Spleen (tissue), 11 donors: ENCODE data around the gene STK38. TPM values are rescaled to one million over a fixed set of nuclear protein-coding genes. Genes with fewer than 3 reads are reported as not detected.

Source experiments
- DNase-seq: peaks from one replicate; pipeline ENCODE4 v3.0.0-alpha.2; 2020
- H3K27ac ChIP-seq, 8 donors: fragments of 200-600 bp; sonication (generic) in 7 of 8; 1 replicate in 4 of 8; 2 replicates in 4 of 8; pipeline versions ENCODE4 v1.5.0 to v1.8.0; 2016 to 2021; ENCODE audit warnings: inconsistent platforms in 4 of 8, mild to moderate bottlenecking in 4 of 8, moderate library complexity in 1 of 8
- H3K27me3 ChIP-seq, 7 donors: fragments of 200-600 bp; sonication (generic) in 6 of 7; replicated peaks in 1 of 7; 1 replicate in 4 of 7; 2 replicates in 3 of 7; pipeline versions ENCODE4 v1.5.0 to v1.8.0; 2016 to 2021; ENCODE audit warnings: inconsistent platforms in 3 of 7, mild to moderate bottlenecking in 1 of 7
- H3K36me3 ChIP-seq, 6 donors: fragments of 200-600 bp; sonication (generic) in 5 of 6; 1 replicate in 4 of 6; 2 replicates in 2 of 6; pipeline versions ENCODE4 v1.5.0 to v1.8.0; 2016 to 2021; ENCODE audit warnings: inconsistent platforms in 2 of 6
- H3K4me1 ChIP-seq, 6 donors: fragments of 200-600 bp; sonication (generic) in 5 of 6; 1 replicate in 3 of 6; 2 replicates in 3 of 6; pipeline versions ENCODE4 v1.5.0 to v1.8.0; 2016 to 2021; ENCODE audit warnings: inconsistent platforms in 3 of 6
- H3K4me3 ChIP-seq, 8 donors: fragments of 200-600 bp; sonication (generic) in 7 of 8; 1 replicate in 4 of 8; 2 replicates in 4 of 8; pipeline versions ENCODE4 v1.5.0 to v1.8.0; 2016 to 2021; ENCODE audit warnings: inconsistent platforms in 4 of 8, mild to moderate bottlenecking in 4 of 8, moderate library complexity in 2 of 8
- H3K9me3 ChIP-seq, 8 donors: fragments of 200-600 bp; sonication (generic) in 7 of 8; 1 replicate in 4 of 8; 2 replicates in 4 of 8; pipeline versions ENCODE4 v1.5.0 to v1.8.0; 2016 to 2021; ENCODE audit warnings: inconsistent platforms in 4 of 8
- CTCF ChIP-seq, 11 experiments: fragments of 200-600 bp in 7 of 11; fragments of 450-650 bp in 4 of 11; sonication (generic) in 4 of 11; IDR thresholded peaks in 8 of 11; conservative IDR thresholded peaks in 3 of 11; 1 replicate in 7 of 11; 2 replicates in 4 of 11; pipeline versions ENCODE4 v1.4.0 to v1.8.0; 2016 to 2021; ENCODE audit warnings: antibody characterized with exemption in 11 of 11, inconsistent platforms in 4 of 11, mild to moderate bottlenecking in 1 of 11
- POLR2A ChIP-seq, 3 donors: fragments of 450-650 bp; IDR thresholded peaks; one replicate each; pipeline ENCODE4 v1.5.1; 2017; ENCODE audit warnings: antibody characterized with exemption in 3 of 3, mild to moderate bottlenecking in 1 of 3
- POLR2AphosphoS5 ChIP-seq, 3 donors: sonication (generic); formaldehyde crosslinking; IDR thresholded peaks; one replicate each; pipeline ENCODE4 v1.5.1; 2017; ENCODE audit warnings: antibody characterized with exemption in 3 of 3
- WGBS, 5 donors: extraction: QIAGEN DNeasy Blood & Tissue Kit in 3 of 5; methylation state at CpG; one replicate each; pipeline versions ENCODE4 v1.1.5 to v1.1.7; 2013 to 2018; 5-methylcytosine and 5-hydroxymethylcytosine counted together
- intact Hi-C: fragments of 100-400 bp; cut with DNase I; formaldehyde crosslinking; loops from one replicate; pipeline ENCODE4 v1.15.0; 2023; ENCODE audit warnings: low total_unique reads
- polyA plus RNA-seq, 3 donors: library from polyadenylated mRNA; stranded (reverse); fragments of 200-250 nt; gene quantifications; one replicate each; pipeline ENCODE4 v1.2.1, GENCODE V29; 2013
- total RNA-seq, 7 donors: library from RNA; depleted of rRNA in 3 of 7; stranded (reverse); fragments of >200 nt in 3 of 7; fragmentation: NEBNext Ultra II Directional in 4 of 7; extraction: Animal tissue kit (Norgen Biotek cat#: 25700) in 4 of 7; gene quantifications; one replicate each; pipeline versions ENCODE4 v1.1.0 to v1.2.1, GENCODE V29; 2016 to 2021
- donor health status: healthy with polysubstance abuse.
- donor health status: DM: no; HTN: no; CAD: no; lungs with moderate emphysema.
- donor health status: DM: no; HTN: no; CAD: no.
- donor health status: Bipolar disorder and iron deficiency.
- donor health status: healthy.
- donor health status: DM: no; HTN: no; CAD: no.
- donor health status: DM: yes; HTN: yes; CAD: no.

STK38 gene
- total and polyA plus RNA-seq, 10 donors, result 16.4 to 51.8 (median 34.0) TPM

- intact Hi-C loops, result no loop called here
- no peak for DNase-seq
- peaks cover 0 to 4% (median 0%) of the 10 kb centered on the region in 6 donors for H3K4me1 ChIP-seq
- H3K36me3 ChIP-seq, result no peaks in the 10 kb centered on the region
- H3K4me3 ChIP-seq, result no peak overlapping the region
- TF ChIP-seq POLR2A (IDR thresholded peaks at IDR 0.05) (no peak), POLR2AphosphoS5 (IDR thresholded peaks at IDR 0.05) (no peak), CTCF (IDR thresholded peaks at IDR 0.05 in 8 of 11, conservative IDR thresholded peaks at IDR 0.05 in 3 of 11) (no peak)
- H3K9me3 ChIP-seq, result peaks cover 0 to 6% (median 3%) of the 10 kb centered on the region in 8 donors
- H3K27ac ChIP-seq, result no peak overlapping the region
- no peaks in the 10 kb centered on the region for H3K27me3 ChIP-seq
- WGBS, 5 donors, result 78 to 90% (median 84%) methylated on average over 8 of the region's 8 CpGs
Observed at GRCh38 chr6:36566418-36566905, 19.2 kb upstream of the STK38 start.

GRCh38 chr6:36563928-36564284, 16.6 kb upstream of the STK38 start:
- Histone ChIP-seq H3K27ac (no peak overlapping the region), H3K4me1 (peaks cover 0 to 6% (median 3%) of the 10 kb centered on the region in 6 donors), H3K4me3 (no peak overlapping the region), H3K9me3 (no peaks in the 10 kb centered on the region), H3K27me3 (no peaks in the 10 kb centered on the region), H3K36me3 (no peaks in the 10 kb centered on the region)
- WGBS, 5 donors, result 83 to 97% (median 90%) methylated on average over 4 of the region's 4 CpGs
- TF ChIP-seq POLR2A (IDR thresholded peaks at IDR 0.05), result no peak
- no peak for TF ChIP-seq CTCF (IDR thresholded peaks at IDR 0.05 in 8 of 11, conservative IDR thresholded peaks at IDR 0.05 in 3 of 11)
- no peak for TF ChIP-seq POLR2AphosphoS5 (IDR thresholded peaks at IDR 0.05)
- intact Hi-C loops, result no loop called here
- no peak for DNase-seq

- no peaks in the 10 kb centered on the region for H3K9me3 ChIP-seq
- TF ChIP-seq POLR2AphosphoS5 (IDR thresholded peaks at IDR 0.05) (no peak), CTCF (IDR thresholded peaks at IDR 0.05 in 8 of 11, conservative IDR thresholded peaks at IDR 0.05 in 3 of 11) (no peak), POLR2A (IDR thresholded peaks at IDR 0.05) (no peak)
- H3K27me3 ChIP-seq, result no peaks in the 10 kb centered on the region
- DNase-seq, result no peak
- WGBS, 5 donors, result 53 to 64% (median 59%) methylated on average over 3 of the region's 3 CpGs
- peaks cover 0 to 11% (median 5%) of the 10 kb centered on the region in 6 donors for H3K4me1 ChIP-seq
- no peak overlapping the region for H3K4me3 ChIP-seq
- H3K27ac ChIP-seq, result no peak overlapping the region
- intact Hi-C loops, result no loop called here
- no peaks in the 10 kb centered on the region for H3K36me3 ChIP-seq
Observed at GRCh38 chr6:36563237-36563927, 16.1 kb upstream of the STK38 start.

- no peaks in the 10 kb centered on the region for H3K36me3 ChIP-seq
- H3K27me3 ChIP-seq, result no peaks in the 10 kb centered on the region
- no peak for DNase-seq
- peaks cover 0 to 32% (median 12%) of the 10 kb centered on the region in 6 donors for H3K4me1 ChIP-seq
- no peaks in the 10 kb centered on the region for H3K9me3 ChIP-seq
- intact Hi-C loops, result no loop called here
- H3K27ac ChIP-seq, result no peak overlapping the region
- H3K4me3 ChIP-seq, result no peak overlapping the region
- 88 to 94% (median 90%) methylated on average over 4 of the region's 4 CpGs for WGBS, 5 donors
- TF ChIP-seq POLR2A (IDR thresholded peaks at IDR 0.05) (no peak), CTCF (IDR thresholded peaks at IDR 0.05 in 8 of 11, conservative IDR thresholded peaks at IDR 0.05 in 3 of 11) (no peak), POLR2AphosphoS5 (IDR thresholded peaks at IDR 0.05) (no peak)
Observed at GRCh38 chr6:36560822-36561221, 13.5 kb upstream of the STK38 start.
